CD4-positive, alpha-beta T cell treated with Interleukin-15 for 4 hours (primary cell): ENCODE measurements around the gene TCAP.

Experiments
- DNase-seq: peaks from one replicate; pipeline ENCODE4 v3.0.0-alpha.2; 2020; ENCODE audit warnings: low spot score

The TCAP gene

GRCh38 chr17:39667262-39667944, 2.3 kb downstream of the TCAP start:
- no peak for DNase-seq

GRCh38 chr17:39667945-39668924, 3.1 kb downstream of the TCAP start, which contains the start of gene PNMT:
Gene PNMT, plus strand, starts transcription at chr17:39668453. Its CDS starts 23 bp downstream, at chr17:39668476.
- peak; percentile 62 for DNase-seq

DNA sequence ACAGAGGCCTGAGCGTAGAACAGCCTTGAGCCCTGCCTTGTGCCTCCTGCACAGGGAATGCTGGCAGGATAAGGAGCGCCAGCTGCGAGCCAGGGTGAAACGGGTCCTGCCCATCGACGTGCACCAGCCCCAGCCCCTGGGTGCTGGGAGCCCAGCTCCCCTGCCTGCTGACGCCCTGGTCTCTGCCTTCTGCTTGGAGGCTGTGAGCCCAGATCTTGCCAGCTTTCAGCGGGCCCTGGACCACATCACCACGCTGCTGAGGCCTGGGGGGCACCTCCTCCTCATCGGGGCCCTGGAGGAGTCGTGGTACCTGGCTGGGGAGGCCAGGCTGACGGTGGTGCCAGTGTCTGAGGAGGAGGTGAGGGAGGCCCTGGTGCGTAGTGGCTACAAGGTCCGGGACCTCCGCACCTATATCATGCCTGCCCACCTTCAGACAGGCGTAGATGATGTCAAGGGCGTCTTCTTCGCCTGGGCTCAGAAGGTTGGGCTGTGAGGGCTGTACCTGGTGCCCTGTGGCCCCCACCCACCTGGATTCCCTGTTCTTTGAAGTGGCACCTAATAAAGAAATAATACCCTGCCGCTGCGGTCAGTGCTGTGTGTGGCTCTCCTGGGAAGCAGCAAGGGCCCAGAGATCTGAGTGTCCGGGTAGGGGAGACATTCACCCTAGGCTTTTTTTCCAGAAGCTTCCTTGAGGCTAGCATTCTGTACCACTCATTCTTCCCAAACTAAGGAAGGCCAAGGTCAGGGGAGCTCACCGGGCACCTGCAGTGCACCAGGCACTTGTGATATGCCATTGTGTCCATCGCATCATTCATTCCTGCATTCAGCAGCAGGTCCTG, 5.0 kb downstream of the TCAP start:
- no peak for DNase-seq

DNA sequence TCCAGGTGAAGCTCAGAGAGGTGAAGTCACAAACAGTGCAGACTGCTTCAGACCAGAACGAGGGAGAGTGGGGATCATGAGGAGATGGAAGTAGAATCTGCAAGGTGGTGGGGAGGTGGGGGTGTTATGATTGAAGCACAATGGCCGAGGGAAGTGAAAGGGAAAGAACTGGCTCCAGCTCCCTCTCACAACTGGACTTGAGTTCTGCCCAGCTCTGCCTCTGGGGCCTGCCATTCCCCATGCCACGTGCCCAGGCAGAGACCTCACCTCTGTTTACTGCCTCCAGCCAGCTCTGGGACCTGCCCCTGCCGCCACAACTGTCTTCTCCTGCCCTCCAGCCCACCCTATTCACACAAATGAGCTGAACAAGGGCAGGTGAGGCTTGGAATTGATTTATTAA, 5.6 kb downstream of the TCAP start:
- DNase-seq: no peak

DNA sequence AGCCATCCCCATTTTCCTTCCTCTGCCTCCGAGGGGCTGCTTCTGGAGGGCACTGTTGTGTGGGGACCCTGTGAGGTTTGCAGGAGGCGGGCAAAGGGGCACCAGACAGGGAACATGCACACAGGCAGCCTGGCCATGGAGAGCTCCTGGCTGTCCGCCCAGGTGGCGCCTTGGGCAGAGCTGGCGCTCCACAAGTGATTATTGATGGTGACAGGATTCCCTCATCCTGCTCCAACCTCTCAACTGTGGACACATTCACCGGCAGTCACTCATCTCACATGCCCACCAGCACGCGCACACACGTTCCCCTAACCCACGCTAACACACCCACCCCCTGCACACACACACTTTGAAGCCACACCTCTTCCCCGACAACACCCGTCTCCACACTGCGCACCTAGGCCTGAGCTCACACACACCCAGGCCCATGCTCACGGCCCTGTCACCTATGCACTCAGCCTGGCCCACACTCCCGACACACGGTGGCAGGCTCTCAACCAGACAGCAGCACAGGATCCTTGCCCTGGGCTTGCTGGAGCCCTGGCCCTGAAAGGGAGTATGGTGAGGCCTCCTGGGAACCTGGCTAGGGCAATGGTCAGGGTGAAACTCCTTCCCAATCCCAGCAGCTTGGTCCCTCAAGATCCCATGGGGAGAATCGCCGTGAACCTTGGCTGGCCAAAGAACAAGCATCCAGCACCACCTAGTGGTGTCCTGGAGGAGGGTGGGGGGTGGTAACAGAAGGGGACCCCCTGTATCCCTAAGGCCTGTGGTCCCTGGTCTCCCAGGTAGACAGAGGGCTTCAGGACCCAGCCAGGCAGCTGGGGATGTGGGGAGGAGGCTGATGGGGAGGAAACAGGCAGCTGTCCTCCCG, 6.7 kb downstream of the TCAP start:
- DNase-seq: no peak

DNA sequence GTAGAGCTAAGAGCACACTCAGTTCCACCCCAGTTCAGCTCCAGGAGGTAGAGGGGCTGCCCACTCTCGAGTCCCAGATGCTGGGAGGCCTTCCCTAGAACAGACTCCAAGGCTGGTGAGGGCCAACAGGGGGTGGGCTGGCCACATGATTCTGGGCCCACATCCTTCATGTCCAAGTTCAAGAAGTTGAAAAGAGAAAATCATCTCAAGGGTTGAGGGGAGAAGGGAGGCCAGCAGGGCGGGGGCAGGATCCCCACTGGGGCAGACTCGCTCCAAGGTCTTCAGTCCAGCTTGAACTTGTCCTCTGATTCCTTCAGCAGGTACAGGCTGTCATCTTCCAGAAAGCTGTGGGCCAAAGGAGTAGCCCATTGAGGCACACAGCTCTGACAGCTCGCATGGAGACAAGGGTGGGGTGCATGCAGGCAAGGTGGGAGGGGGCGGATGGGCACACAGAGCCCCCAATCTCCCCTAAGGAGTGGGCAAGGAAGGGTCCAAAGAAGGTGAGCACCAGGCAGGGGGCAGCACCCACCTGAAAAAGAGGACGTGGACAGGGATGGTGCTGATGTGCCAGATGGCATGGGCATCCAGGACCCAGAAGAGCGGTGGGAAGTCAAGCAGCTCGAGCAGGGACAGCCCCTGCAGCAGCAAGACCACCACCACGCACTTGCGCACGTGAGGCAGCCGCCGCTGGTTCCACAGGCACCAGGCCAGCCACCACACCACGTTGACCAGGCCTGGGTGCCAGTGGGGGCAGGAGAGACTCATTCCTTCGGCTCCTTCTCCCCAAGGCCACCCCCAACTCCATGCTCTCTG, 7.6 kb downstream of the TCAP start:
- DNase-seq: no peak

DNA sequence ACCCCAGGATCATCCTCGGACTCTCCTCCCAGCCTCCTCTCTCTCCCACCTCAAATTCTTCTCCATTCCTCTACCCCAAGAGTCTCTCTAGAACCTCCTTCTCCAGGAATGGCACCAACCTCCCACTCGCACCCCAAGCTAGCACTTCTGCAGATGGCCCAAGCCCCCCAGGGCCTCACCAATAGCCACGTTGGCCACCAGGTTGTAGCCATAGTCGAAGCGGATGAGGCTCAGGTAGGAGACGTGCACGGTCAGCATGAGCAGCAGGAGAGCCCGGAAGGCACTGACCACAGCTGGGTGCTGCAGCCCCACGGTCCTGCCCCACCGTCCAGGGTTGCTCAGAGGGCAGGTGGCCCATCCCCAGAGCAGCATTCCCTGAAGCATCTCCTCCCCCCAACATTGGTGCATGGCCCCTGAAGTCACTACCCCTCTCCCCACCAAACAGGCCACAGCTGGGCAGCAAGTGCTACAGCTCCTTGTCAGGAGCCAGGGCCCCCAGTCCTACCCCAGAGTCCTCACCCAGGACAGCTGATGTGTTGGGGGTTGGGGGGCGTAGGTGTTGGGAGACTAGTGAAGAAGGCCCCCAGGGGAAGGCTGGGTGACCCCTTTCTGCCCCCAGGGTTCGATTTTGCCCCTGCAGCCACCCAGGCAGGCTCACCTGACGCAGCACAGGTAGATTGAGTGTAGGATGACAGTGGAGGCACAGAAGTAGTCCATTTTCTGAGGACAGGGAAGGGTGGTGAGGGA, 8.4 kb downstream of the TCAP start:
- no peak for DNase-seq

DNA sequence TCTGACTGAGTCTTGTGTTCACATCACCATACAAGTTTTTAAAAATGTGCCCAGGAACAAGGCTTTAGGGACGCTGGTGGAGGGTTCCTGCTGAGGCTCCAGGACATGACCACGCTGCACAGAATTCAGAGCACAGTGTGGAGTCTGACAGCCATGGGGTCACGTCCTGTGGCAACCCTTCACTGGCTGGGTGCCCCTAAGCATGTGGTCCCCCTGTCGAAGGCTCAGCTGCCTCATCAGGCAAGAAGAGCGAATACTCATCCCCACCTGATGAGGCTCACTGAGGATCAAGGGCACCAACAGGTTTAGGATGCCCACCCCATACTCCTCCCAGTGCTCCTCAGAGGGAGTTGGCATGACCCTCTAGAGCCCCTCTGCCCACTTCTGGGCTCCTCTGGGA, 9.0 kb downstream of the TCAP start:
- no peak for DNase-seq

- no peak for DNase-seq
These were observed 9.7 kb downstream of the TCAP start for GRCh38 chr17:39674702-39675389.

DNA sequence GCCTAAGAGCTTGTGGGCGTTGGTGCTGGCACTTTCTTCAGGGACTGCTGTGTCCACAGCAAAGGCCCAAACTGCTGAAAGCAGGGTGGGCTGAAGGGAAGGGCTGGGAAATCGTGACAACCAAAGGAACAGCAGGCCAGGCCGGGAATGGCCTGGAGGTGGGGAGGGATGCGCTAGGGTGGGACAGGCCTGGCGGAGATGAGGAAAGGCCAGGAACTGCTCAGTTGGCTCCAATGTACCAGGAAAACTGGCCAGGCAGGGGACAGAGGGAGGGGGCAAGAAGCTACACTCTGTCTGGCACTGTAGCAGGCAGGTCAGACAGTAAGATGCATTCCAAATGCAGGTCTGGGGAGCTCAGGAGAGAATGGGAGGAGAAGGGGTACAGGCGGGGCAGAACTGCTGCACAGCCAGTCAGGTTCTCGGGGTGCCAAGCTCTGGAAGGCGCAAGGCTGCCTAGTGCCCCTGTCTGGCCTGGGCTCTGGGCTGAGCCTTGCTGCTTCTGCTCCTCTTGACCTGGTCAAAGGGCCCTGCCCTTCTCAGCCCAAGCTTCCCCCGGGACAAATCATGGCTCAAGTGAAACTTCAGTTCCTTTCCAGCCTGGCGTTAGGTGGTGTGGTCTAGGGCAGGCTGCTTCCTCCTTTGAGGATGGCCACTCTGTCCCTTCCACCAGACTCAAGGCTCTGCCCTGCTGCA, 10.4 kb downstream of the TCAP start:
- DNase-seq: no peak

- peak; percentile 46 for DNase-seq
These were observed 11.2 kb downstream of the TCAP start for GRCh38 chr17:39676198-39676819.

- no peak for DNase-seq
These were observed 11.9 kb downstream of the TCAP start for GRCh38 chr17:39677072-39677471.

GRCh38 chr17:39677542-39678339, 12.6 kb downstream of the TCAP start:
- no peak for DNase-seq

- no peak for DNase-seq
These were observed 13.4 kb downstream of the TCAP start for GRCh38 chr17:39678340-39679116.

GRCh38 chr17:39679521-39680192, 14.5 kb downstream of the TCAP start:
- peak; percentile 48 for DNase-seq
